GM18526 (cell line): ENCODE data around the gene FLRT2.

Experiments
- POLR2A ChIP-seq: IDR thresholded peaks from 3 replicates; pipeline ENCODE4 v1.6.1; 2011; ENCODE audit not compliant: insufficient read length; ENCODE audit errors: extremely low read depth

Gene FLRT2

GRCh38 chr14:85594217-85594616 lies 64.3 kb downstream of the FLRT2 start:
- TF ChIP-seq POLR2A = no peak

- no peak for TF ChIP-seq POLR2A
Measured at GRCh38 chr14:85595981-85596380, 66.0 kb downstream of the FLRT2 start.

- TF ChIP-seq POLR2A = no peak
Measured at GRCh38 chr14:85596562-85596961, 66.6 kb downstream of the FLRT2 start.

- TF ChIP-seq POLR2A = no peak
Measured at GRCh38 chr14:85597701-85598100, 67.8 kb downstream of the FLRT2 start.

- no peak for TF ChIP-seq POLR2A
Measured at GRCh38 chr14:85599939-85600338, 70.0 kb downstream of the FLRT2 start.

GRCh38 chr14:85601246-85601645 lies 71.3 kb downstream of the FLRT2 start:
- TF ChIP-seq POLR2A = no peak

- TF ChIP-seq POLR2A = no peak
Measured at GRCh38 chr14:85601690-85602089, 71.7 kb downstream of the FLRT2 start.

GRCh38 chr14:85602345-85602744 lies 72.4 kb downstream of the FLRT2 start:
- TF ChIP-seq POLR2A = no peak

GRCh38 chr14:85604021-85604420 lies 74.1 kb downstream of the FLRT2 start:
- no peak for TF ChIP-seq POLR2A

- TF ChIP-seq POLR2A = no peak
Measured at GRCh38 chr14:85604714-85605113, 74.8 kb downstream of the FLRT2 start.

GRCh38 chr14:85607651-85608081 lies 77.7 kb downstream of the FLRT2 start:
- TF ChIP-seq POLR2A = no peak

GRCh38 chr14:85613496-85613895 lies 83.6 kb downstream of the FLRT2 start:
- no peak for TF ChIP-seq POLR2A

- TF ChIP-seq POLR2A = no peak
Measured at GRCh38 chr14:85616386-85616885, 86.5 kb downstream of the FLRT2 start.

- TF ChIP-seq POLR2A = no peak
Measured at GRCh38 chr14:85616886-85617285, 86.9 kb downstream of the FLRT2 start.

GRCh38 chr14:85617791-85618190 lies 87.8 kb downstream of the FLRT2 start:
- TF ChIP-seq POLR2A = no peak

GRCh38 chr14:85618390-85618789 lies 88.4 kb downstream of the FLRT2 start:
- no peak for TF ChIP-seq POLR2A

- TF ChIP-seq POLR2A = no peak
Measured at GRCh38 chr14:85618978-85619377, 89.0 kb downstream of the FLRT2 start.

- no peak for TF ChIP-seq POLR2A
Measured at GRCh38 chr14:85619851-85620250, 89.9 kb downstream of the FLRT2 start.
